Femur (tissue), 1 donor: ENCODE results near the gene KIF23.

Experiments used
- DNase-seq: peaks from one replicate; pipeline ENCODE4 v3.0.0-alpha.2; 2017

Gene KIF23

DNA sequence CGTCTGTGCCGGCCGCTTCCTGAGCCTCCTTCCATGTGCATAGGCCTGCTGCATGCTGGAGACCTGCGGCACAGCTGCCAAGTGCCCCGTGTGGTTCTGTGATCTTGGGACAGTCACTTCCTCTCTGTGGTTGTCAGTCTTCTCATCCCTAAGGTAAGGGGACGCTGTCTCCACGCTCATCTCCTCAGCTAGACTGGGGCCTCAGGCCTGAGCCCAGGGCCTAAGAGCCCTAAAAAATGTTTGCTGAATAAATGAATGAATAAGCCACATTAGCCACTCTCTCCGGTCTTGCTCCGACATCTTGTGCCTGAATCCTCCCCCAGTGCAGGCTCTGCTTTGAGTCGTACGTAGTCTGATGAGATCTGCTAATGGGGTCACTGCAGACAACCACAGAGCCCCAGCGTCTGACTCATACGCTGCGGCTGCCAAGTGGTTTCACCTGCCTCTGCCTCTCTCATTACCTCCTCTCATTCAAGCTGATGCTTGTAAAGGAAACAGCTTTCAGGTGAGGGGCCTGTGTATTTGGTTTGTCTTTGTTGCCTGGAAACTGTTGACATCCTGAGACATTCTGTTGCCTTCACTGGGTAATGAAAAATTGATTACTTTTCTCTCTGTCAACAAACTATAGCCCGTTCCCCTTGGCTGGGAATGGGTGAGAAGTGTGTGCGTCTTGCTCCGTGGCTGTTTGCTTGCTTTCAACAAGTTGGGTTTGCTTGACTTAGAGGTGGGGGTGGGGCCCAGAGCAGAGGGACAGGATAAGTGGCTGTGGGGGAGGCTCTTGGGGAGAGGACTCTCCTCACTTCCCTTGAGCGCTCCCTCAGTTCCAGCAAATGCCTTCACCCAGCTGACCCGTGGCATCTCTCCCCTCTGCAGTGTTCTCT is 54.3 kb downstream of the KIF23 start:
- no peak for DNase-seq

DNA sequence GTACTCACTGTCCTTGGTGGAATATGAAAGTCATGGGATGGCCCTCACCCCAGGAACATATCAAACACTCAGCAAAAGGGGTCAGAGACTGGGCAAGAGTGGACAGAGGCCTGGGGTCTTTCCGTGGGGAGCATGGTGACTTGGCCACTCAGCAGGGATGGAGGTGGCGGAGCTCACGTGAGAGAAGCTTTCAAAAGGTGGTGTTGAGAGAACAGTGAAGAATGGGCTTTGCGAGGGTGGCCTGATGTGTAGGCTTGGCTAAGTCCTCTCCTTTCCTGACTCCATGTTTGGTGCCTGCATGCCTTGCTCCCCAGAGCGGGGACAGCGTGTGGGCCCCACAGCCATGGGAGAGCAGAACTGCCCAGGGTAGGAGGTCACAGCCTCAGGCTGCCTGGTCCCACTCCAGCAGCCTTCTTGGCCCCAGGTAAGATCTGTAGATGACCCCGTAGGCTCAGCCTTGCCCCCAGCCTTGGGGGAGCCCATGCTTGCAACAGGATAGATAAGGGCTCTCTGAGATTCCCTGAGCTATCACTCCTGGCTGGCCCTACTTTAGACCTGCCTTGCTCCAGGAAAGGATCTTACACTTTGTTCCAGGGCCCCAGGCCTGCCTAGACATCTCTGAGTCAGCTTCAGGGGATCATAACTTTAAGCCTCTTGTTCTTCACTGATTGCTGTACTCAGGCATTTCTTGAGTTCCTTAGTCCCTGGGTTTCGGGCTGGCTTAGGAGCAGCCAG is 55.5 kb downstream of the KIF23 start:
- DNase-seq = no peak

DNA sequence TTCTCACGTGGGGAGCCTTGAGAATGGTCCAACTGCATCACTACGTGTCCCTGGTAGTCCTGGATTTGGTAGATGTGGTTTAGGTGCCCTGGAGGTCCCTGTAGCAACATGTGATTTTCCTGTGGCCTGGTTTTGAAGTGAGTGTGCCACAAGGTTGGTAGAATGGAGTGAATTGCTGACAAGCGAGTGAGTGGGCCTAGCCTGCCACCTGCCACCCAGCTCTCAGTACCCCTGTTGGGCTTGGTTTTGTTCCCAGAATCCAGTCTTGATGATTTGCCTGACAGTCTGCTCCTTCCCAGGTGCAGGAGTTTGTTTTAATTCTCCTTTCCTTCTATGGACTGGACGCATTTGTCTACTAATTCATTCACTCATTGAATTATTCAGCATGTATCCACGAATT is 57.9 kb downstream of the KIF23 start:
- DNase-seq = no peak

DNA sequence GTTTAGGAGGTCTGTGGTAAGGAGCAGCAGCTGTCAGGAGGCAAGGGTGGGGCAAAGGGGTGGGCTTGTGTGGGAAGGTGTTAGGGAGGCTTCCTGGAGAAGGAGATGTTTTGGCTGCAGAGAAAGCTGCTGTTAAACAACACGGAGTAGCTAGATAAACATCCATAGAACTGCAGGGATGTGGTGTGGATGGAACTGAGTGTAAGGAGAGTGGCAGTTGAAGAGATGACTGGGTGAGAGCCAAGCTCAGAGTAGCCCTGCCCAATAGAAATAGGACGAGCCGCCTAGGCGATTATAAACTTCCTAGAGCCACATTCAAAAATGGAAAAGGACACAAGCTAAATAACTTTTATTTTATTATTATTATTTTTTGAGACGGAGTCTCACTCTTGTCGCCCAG is 58.4 kb downstream of the KIF23 start:
- DNase-seq = no peak

DNA sequence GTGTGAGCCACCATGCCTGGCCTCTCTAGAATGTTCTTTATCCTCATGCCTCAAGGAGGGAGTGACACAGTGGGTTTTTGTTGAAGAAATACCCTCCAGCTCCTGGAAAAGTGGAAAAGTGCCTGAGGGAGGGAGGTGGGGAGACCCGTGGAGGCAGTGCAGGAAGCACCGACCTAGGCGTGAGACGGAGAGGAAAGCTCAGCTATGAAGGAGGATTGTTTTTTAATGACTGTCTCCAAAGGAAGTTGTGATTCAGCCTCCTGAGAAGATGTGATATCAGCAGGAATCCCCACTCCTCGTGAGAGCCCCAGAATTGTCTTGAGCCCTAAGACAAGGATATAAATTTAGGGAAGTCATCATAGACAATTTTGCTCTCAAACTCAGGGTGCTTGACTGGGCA is 60.1 kb downstream of the KIF23 start:
- DNase-seq = no peak

DNA sequence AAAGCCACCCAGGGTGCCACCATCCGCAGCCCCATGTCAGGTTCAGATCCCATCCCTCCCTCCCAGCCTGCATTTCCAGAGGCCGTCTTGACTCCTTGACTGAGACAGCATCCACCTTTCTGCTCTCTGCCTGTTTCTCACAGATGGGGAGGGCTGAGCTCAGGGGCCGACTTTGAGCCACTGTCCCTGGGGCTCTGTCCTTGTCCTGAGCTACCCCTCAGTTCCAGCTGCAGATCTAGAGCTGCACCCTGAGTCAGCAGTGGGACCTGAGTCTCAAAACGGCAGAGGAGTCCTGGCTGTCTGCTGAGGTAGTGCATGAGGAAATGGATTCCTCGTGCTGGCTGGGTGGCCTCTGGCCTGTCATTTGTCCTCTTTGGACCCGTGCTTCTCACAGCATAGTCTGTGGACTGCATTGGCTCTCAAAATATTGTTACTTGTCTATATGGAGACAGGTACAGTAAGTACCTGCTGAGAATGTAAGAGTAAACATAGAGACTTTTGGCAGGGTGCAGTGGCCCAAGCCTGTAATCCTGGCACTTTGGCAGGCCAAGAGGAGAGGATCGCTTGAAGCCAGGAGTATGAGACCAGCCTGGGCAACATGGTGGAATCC is 60.8 kb downstream of the KIF23 start:
- no peak for DNase-seq

DNA sequence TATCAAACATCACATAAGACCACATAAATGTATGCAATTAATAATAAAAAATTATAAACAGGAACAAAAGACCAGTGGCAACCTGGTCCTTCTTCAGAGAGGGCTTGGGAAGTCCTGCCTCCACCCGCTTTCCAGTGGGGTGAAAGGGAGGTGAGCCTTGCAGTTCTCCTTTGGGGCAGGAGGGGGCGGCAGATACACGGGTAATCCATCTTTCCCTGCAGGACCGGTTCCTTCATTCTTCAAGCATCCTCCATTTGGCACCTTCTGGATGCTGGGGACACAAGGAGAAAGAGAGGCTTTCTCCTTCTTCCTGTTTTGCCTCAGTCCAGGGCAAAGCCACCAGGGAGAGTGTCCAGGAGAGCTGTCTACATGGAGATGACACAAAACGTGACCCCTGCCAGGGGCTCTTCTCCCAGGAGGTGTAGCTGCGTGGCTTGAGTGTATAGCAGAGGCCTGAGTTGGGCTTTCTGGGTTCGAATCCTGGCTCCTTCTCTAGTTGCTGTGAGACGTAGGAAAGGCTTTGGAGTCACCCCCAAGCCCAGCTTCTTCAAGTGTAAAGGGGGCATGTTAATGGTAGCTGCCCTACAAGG is 61.7 kb downstream of the KIF23 start:
- peak; percentile 88 for DNase-seq

DNA sequence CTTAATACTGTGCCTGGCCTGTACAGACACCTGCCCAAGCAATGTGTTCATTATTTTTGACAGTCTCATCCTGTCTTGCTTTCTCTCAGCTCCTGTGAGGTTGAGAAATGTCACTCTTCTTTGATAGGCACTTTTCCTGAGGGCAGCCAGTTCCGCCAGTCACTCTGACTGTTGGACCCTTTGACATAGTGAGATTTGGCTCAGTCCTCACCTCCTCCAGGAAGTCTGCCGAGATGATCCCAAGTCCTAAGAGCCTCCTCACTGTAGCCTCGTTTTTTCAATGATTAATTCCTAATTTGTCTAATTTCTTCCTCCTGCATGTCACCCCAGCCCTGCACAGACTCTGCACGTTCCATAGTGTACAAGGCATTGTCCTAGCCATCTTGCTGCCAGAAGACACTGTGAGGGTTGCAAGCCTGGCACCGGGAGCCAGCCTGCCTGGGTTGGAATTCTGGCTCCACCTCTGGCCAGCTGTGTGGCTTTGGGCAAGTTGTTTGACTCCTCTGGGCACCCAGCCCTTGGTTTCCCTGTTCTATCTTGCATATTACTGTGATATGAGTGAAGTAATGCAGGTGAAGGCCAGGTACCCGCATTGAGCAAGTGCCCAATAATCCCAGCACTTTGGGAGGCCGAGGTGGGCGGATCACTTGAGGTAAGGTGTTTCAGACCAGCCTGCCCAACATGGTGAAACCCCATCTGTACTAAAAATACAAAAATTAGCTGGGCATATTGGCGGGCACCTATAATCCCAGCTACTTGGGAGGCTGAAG is 62.7 kb downstream of the KIF23 start:
- DNase-seq = no peak

DNA sequence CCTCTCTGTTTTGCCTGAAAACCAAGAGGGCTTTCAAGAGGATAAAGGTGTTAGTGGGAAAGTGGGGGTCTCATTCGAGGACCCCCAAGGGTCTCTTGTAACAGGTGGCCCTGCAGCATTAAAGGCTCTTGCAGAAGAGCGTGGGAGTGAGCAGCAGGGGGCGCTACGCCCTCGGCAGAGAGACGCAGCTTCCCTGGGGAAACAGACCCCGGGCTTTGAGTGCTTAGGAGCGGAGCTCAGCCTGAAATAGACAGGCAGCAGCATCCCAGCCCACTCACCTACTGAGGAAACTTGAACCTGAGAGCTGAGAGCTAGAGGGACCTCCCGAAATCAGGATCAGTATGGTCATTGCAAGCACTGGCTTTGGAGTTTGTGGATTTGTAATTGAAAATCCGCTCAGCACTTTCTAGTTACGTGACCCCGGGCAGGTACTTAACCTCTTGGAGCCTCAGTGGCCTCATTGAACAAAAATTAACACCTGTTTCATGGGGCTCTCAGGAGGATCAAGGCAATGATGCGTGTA is 64.2 kb downstream of the KIF23 start:
- peak; percentile 70 for DNase-seq

DNA sequence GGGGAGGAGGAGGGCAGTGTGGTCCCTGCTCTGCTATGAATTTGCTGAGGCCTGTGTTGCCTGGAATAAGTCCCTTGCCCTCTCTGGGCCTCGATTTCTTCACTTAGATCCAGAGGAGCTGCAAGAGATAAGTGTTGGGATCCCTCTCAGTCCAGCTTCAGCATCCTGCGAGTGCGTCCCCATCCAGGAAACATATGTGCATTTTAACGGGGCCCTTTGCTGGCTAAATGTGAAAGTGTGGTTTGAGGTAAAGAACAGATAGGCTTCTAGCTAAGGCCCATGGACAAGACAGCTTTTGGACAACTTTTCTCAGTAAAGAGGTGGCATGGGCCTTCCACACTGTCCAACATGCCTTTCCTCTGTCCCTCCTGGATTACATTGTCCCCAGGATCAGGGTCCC is 64.9 kb downstream of the KIF23 start:
- no peak for DNase-seq

DNA sequence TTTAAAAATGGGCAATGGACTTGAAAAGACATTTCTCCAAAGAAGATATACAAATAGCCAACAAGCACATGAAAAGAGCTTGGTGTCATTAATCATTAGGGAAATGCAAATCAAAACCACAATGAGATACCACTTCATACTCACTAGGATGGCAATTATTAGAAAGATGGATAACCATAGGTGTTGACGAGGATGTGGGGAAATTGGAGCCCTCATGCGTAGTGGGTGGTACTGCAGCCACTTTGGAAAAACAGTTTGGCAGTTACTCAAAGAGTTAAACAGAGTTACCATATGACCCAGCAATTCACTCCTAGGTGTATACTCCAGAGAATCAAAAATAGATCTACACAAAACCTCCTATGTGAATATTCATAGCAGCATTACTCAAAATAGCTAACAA is 65.8 kb downstream of the KIF23 start:
- DNase-seq = no peak

DNA sequence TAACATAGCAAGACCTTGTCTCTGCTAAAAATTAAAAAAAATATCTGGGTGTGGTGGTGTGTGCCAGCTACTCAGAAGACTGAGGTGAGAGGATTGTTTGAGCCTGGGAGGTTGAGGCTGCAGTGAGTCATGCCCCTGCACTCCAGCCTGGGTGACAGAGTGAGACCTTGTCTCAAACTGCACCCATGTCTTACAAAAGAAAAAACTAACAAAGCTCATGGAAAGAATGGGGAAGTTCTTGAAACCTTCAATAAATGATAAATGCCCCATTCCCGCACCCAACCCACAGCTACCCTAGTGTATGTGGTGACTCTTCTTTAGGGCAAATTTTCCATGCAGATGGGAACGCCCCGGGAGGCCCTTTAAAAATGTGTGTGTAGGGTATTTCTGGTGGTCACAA is 66.8 kb downstream of the KIF23 start:
- DNase-seq = no peak

DNA sequence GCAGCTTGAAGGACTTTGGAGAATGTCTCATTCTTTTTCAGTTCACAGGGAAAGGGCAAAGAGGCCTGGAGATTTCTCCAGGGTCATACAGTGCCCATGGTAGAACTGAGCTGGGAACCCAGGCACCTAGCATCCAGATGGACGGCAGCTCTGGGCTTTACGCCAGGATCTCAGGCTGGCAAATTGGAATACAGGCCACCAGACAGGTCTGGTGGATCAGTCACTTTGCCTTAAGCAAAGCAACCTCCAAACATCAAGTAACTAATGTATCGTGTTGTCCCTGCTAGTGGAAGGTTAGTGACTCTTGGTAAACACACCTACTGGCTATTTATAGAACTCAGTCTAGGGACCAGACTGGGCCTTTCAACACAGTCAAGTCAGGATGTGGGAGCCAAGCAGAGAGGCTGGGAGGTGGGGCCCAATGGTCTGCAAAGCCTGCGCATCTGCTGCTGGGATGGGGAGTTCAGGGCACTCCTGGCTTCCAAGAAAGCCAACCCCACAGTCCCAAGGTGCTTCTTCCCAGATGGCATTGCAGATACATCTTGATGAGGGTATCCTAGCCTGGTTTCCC is 68.6 kb downstream of the KIF23 start:
- DNase-seq = peak; percentile 12

DNA sequence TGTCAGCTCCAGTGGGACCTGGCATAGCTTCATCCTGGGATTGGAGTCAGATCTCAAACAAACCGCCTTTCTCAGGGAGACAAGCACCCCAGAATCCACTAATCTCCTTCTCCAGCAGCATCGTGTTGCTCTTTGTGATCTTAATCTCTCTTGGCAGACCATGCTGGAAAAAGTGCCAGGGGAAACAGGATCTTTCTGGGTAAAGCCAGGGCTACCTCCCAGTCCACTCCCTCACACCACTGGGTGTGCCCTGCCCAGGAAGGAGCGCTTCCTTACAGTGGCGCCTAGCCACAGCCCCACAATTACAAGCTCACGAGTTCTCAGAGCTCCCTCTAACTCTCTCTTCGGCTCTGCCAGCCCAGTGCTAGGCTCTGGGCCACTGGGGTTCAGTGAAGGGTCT is 70.7 kb downstream of the KIF23 start:
- peak; percentile 58 for DNase-seq

DNA sequence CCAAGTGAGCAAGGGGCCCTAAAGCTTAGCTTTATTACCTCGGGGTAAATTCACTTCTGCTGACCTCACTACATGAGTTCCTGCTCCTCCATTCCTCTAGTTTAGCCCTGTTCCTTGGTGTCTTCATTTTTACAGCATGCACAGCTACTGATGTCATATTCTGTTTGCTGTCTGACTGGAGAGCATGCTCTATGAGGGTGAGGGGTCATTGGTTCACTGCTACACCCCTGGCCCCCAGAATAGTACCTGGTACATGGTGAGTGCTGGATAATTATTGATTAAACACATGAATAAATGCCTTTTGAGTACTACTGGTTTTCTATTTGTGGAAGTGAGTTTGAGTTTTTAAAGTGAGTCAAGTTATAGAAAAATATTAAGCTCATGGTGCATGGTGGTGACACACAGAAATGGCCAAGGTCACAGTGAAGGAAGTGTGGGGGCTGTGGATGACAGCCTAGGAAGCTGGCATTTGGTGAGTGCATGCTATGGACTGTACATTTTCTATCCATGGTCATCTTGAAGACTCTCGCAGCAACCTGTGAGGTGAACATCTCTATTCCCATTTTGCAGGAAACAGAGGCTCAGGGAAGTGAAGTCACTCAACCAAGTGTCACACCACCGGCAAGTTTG is 72.4 kb downstream of the KIF23 start:
- no peak for DNase-seq

DNA sequence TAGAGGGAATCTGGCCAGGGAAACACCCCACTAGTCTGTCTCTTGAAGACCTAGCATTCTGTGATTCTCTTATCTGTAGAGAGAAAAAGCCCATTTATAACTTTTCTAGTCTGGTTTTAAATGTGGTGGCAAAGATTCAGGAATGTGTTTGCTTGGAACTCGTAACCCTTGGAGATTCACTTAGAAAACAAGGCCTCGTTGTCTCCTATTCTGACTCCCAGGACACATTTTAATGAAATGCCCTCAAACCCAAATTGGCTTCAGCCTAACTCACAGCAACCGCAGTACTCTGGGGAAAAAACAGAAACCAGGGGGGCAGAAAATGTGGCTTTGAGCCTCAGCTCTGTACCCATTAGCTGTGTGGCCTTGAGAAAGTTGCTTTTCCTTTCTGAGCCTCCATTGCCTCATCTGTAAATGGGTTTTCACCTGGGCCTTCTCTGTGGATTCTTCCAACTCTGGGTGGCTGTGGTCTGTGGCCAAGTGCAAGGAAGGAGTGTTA is 75.0 kb downstream of the KIF23 start:
- peak; percentile 42 for DNase-seq

DNA sequence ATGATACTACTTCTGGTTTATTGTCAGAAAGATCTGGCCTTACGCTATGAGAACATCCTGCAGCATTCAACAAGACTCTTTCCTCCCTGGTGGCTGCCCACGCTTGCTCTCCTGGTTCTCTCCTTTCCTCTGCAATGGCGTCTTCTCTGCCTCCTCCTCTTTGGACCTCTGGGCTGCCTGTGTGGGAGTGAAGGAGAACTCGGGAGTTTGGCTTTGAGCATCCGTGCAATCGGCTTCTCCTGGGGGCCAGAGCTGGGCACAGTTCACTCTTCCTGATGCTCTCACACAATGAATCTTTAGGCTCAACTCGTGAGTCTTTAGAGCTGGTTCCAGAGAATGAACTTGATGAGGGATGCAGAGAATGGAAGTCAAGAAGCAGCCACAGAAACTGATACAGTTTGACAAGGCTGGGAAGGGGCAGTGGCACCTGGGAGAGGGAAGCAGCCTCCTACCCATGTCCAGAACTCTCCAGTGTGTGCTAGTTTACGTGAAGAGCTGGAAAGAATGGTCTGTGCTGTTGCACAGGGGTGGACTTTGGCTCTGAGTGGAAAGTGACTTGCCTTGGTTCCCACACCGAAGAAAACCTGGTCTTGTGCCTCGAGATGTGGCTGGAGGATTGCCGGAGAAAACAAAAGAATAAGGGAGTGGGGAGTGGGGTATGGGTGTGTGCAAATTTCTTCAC is 76.3 kb downstream of the KIF23 start:
- DNase-seq = no peak

DNA sequence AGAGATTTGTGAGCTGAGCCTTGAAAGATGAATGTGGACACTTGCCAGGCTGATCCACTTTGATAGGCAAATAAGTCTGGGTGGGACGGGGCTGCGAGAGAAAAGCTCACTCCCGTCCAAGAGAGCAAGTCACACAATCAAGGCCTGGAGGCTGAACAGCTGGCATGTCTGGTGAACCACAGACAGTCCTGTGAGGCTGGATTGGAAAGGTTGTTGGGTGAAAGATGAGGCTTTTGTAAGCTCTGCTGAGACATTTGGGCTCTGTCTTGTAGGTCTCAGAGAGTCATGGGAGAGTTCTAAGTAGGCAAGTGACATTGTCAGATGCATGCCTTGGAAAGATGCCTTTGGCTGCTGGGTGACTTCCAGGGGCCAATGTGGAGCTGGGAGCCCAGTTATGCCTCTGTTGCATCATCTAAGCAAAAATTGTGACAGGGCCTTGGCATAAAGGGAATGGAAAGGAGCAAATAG is 76.9 kb downstream of the KIF23 start:
- peak; percentile 33 for DNase-seq

DNA sequence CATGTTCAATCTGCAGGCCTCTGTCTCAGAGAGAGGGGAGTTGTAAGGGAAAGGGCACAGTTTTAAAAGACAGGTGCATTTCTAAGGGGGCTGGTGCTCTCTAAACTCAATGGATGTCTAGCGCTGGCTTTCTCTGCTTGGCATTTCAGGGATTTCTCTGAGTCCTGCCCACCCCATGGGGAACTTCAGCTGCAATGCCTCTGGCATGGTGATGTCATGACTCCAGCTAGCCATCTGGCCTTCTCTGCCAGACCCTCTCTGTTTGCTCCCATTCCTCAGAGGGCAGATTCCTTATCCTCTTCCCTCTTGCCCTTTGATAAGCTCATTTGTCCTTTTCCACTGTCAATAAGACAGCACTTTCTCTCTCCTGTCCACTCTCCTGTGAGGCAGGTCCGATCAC is 79.3 kb downstream of the KIF23 start:
- no peak for DNase-seq

DNA sequence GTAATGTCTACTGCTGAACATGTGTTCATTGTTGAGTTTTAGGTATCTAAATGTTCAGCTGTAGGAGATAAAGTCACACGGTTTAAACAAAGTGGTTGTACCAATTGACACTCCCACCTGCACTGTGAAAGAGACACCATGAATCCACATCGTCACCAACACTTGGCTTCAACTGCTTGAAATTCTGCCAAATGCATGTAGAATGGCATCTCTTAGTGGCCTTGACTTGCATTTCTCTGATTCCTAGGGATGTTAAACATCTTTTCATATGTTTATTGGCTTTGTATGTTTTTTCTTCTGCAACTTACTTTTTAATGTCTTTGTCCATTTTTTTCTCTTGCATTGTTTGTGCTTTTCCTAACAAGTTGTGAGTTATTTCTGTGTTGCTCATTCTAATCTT is 81.9 kb downstream of the KIF23 start:
- DNase-seq = no peak

DNA sequence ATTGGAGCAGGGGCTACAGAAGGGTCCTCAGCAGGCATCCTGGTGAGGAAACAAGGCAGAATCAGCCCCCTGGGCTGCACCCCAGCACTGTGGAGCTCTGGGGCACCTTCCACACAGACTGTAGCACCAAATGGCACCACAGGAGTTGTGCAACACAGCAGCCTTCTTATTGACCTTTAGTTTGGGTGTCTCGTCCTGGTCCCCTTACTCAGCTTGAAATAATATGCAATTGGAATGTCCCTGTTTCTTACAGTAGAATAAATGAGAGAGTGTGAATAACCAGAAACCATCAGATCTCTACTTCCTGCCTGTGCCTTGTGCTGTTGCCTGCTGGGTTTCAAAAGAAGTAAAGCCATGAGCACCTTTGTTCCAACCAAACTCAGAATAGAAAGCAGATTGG is 82.9 kb downstream of the KIF23 start:
- DNase-seq = no peak
